Central memory CD8-positive, alpha-beta T cell (primary cell): Measurements from ENCODE around the gene GSTT2B.
A peak's percentile ranks its signal among the peaks of the same experiment; 100 is the strongest.
"Not testable (repeated sequence)": the region's sequence is repeated elsewhere in the genome, so short reads cannot be mapped to it uniquely, and the experiment has no call there.

ENCODE experiments used
- ATAC-seq: fragments of 150-1000 bp; cut with Tn5 transposase; replicated peaks from 2 replicates; pipeline ENCODE4 v1.10.0; 2022; ENCODE audit warnings: mild to moderate bottlenecking, moderate FRiP score, moderate number of reproducible peaks; ENCODE audit not compliant: poor library complexity, severe bottlenecking; ENCODE audit errors: extremely low read depth
- DNase-seq, 2 donors: peaks; one replicate each; pipeline ENCODE4 v3.0.0; 2021; ENCODE audit warnings: low spot score in 2 of 2
- H3K27ac Mint-ChIP-seq: one replicate; pipeline ENCODE4 v1.8.0; 2022; ENCODE audit warnings: low read depth, mild to moderate bottlenecking, moderate library complexity, mixed read lengths
- H3K27me3 Mint-ChIP-seq: one replicate; pipeline ENCODE4 v1.8.0; 2022; ENCODE audit warnings: mixed read lengths
- H3K36me3 Mint-ChIP-seq: one replicate; pipeline ENCODE4 v1.8.0; 2022; ENCODE audit warnings: mild to moderate bottlenecking, moderate library complexity, mixed read lengths; ENCODE audit not compliant: insufficient read depth
- H3K4me1 Mint-ChIP-seq: one replicate; pipeline ENCODE4 v1.8.0; 2022; ENCODE audit warnings: mixed read lengths
- H3K4me3 Mint-ChIP-seq: one replicate; pipeline ENCODE4 v1.8.0; 2022; ENCODE audit warnings: mild to moderate bottlenecking, moderate library complexity, mixed read lengths
- H3K9me3 Mint-ChIP-seq: one replicate; pipeline ENCODE4 v1.8.0; 2022; ENCODE audit warnings: mixed read lengths

Gene GSTT2B

GRCh38 chr22:23961084-23961771 lies at the start of gene GSTT2B:
Gene GSTT2B (minus strand): TSS chr22:23961195. CDS start chr22:23961131, 64 bp downstream.
- not testable (repeated sequence) for DNase-seq, H3K27me3 Mint-ChIP-seq, H3K27ac Mint-ChIP-seq, ATAC-seq, H3K9me3 Mint-ChIP-seq, H3K4me1 Mint-ChIP-seq, H3K4me3 Mint-ChIP-seq, H3K36me3 Mint-ChIP-seq

GRCh38 chr22:24010018-24010391 lies 49.0 kb upstream of the GSTT2B start:
- DNase-seq (no peak), ATAC-seq (no peak)
- Mint-ChIP-seq H3K36me3 (peaks cover 13% of the 10 kb centered on the region), H3K9me3 (no peaks in the 10 kb centered on the region), H3K4me3 (no peak overlapping the region), H3K27ac (peak overlapping the region; percentile 98), H3K4me1 (peaks cover 46% of the 10 kb centered on the region), H3K27me3 (no peaks in the 10 kb centered on the region)

- Mint-ChIP-seq H3K9me3 (no peaks in the 10 kb centered on the region), H3K27ac (no peak overlapping the region), H3K4me1 (peaks cover 41% of the 10 kb centered on the region), H3K36me3 (peaks cover 13% of the 10 kb centered on the region), H3K4me3 (no peak overlapping the region), H3K27me3 (no peaks in the 10 kb centered on the region)
- ATAC-seq (no peak), DNase-seq (no peak)
Observed at GRCh38 chr22:24009227-24010017, 48.4 kb upstream of the GSTT2B start.

- peaks cover 13% of the 10 kb centered on the region for H3K36me3 Mint-ChIP-seq
- H3K4me1 Mint-ChIP-seq: peaks cover 32% of the 10 kb centered on the region
- H3K27me3 Mint-ChIP-seq: no peaks in the 10 kb centered on the region
- no peaks in the 10 kb centered on the region for H3K9me3 Mint-ChIP-seq
- no peak overlapping the region for H3K27ac Mint-ChIP-seq
- ATAC-seq (no peak), DNase-seq (no peak)
- no peak overlapping the region for H3K4me3 Mint-ChIP-seq
Observed at GRCh38 chr22:24008381-24009226, 47.6 kb upstream of the GSTT2B start.

DNA sequence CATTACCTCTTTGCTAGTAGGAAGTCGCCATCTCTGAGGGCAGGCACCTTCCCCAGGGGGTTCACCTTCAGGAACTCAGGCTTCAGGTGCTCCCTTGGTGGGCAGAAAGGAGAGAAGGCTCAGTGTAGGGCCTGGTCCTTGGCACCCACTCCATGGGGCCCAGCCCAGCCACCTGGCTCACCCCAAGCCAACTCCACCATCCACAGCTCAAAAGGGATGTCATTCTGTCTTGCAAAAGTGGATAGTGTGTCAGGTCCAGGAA lies 47.0 kb upstream of the GSTT2B start:
- peaks cover 11% of the 10 kb centered on the region for H3K36me3 Mint-ChIP-seq
- ATAC-seq (no peak), DNase-seq (no peak)
- H3K9me3 Mint-ChIP-seq: no peaks in the 10 kb centered on the region
- H3K4me1 Mint-ChIP-seq: peaks cover 28% of the 10 kb centered on the region
- no peaks in the 10 kb centered on the region for H3K27me3 Mint-ChIP-seq
- H3K27ac Mint-ChIP-seq: no peak overlapping the region
- H3K4me3 Mint-ChIP-seq: no peak overlapping the region

DNA sequence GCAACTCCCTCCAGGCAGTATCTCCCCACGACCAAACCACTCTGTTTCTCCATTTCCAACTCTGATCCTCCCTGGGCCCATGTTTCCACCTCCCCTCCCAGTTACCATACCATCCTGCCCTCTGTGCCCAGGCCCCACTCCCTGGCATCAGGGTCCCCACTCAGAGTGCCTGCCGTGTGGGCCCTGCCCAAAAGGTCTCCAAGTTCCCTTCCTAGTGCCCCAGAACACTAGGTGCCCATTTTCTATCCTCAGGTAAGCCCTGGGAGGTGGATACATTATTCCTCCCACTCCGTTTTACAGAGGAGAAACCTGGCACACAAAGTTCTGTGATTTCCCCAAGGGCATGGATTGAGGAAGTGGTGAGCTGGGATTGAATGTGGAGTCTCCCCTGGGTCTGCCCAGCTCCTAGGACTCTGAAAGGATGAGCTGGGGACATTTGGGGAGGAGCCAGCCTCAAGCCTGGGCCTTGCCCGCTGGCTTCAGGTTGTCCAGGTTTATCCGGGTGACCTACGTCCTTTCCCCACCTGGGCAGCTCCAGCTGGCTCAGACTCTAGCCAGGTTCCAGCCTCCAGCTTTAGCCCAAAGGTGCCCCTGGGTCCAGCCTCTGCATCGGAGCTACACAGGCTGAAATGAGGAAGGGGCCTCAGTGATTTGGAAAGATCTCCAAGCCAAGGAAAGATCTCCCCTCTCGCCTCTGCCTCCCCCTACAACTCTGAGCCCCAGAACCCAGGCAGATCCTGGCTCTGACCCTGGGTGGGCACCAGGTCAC lies 46.4 kb upstream of the GSTT2B start:
- DNase-seq (no peak), ATAC-seq (no peak)
- peaks cover 11% of the 10 kb centered on the region for H3K36me3 Mint-ChIP-seq
- no peaks in the 10 kb centered on the region for H3K9me3 Mint-ChIP-seq
- H3K4me3 Mint-ChIP-seq: no peak overlapping the region
- H3K4me1 Mint-ChIP-seq: peaks cover 26% of the 10 kb centered on the region
- no peak overlapping the region for H3K27ac Mint-ChIP-seq
- H3K27me3 Mint-ChIP-seq: no peaks in the 10 kb centered on the region

GRCh38 chr22:24006914-24007214 lies 45.9 kb upstream of the GSTT2B start:
- DNase-seq: no peak
- peaks cover 5% of the 10 kb centered on the region for H3K27me3 Mint-ChIP-seq
- H3K4me1 Mint-ChIP-seq: peaks cover 23% of the 10 kb centered on the region
- H3K9me3 Mint-ChIP-seq: no peaks in the 10 kb centered on the region
- ATAC-seq: no peak
- peaks cover 11% of the 10 kb centered on the region for H3K36me3 Mint-ChIP-seq
- H3K4me3 Mint-ChIP-seq: no peak overlapping the region
- no peak overlapping the region for H3K27ac Mint-ChIP-seq

DNA sequence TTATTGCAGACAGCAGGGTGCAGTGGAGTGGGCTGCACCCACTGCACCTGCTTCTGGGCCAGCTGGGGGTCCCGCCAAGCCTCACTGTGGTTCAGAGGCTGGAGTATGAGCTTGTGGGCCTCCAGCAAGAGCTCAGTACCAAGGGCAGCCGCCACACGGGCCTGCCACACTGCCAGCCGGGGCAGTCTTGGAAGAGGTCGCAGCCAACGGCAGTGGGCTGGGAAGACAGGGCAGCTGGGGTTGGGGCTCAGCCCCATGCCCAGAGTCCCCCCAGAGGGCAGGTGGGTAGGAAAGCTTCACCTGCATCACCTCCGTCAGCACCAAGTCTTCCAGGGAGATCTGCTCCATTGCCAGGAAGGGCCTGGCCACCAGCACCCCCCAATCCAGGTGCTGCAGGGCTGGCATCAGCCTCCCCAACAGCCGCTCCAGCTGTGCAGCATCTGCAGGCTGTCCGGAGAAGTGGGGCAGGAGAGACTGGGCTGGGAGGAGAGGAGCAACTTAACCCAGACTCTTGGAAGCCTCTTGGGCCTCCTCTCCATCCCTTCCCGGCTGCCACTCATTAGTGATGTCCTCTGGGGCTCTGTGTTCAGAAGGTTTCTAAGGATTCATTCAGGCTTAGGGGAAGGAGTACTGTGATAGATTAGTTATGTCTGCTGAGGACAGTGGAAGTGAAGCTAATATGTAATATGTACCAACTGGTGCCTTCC lies 45.4 kb upstream of the GSTT2B start:
- peaks cover 18% of the 10 kb centered on the region for H3K4me1 Mint-ChIP-seq
- no peak overlapping the region for H3K27ac Mint-ChIP-seq
- no peaks in the 10 kb centered on the region for H3K9me3 Mint-ChIP-seq
- DNase-seq (no peak), ATAC-seq (no peak)
- peaks cover 10% of the 10 kb centered on the region for H3K27me3 Mint-ChIP-seq
- H3K4me3 Mint-ChIP-seq: no peak overlapping the region
- peaks cover 7% of the 10 kb centered on the region for H3K36me3 Mint-ChIP-seq

DNA sequence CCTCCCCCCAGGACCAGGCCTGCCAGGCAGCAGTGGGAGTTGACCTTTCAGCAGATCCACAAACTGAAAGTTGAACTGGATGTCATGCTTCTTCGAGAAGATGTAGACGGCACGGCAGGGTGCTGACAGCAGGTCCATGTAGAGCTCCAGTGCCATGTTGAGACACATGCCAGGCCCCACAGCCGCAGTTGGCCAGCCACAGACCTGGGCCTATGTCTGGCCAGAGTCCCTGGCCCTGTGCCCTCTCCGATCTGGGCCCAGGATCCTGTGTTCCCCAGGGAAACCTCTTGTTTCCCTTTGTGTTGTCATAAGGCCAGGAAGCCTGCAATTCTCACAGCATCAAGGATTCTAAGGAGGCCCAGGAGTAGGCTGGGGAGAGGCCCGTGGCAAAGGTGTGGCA lies 44.2 kb upstream of the GSTT2B start, which contains the start of gene GSTT4:
TSS of gene GSTT4 (minus strand) at position 253 of the 400 bp plus-strand sequence. CDS start at position 156, 97 bp downstream.
- Mint-ChIP-seq H3K27me3 (peaks cover 11% of the 10 kb centered on the region), H3K4me1 (peaks cover 6% of the 10 kb centered on the region), H3K36me3 (no peaks in the 10 kb centered on the region), H3K4me3 (no peak within 1 kb of the TSS), H3K27ac (no peak within 1 kb of the TSS), H3K9me3 (no peaks in the 10 kb centered on the region)
- DNase-seq (no peak), ATAC-seq (no peak)

GRCh38 chr22:24003887-24004286 lies 42.9 kb upstream of the GSTT2B start:
- ATAC-seq: no peak
- Mint-ChIP-seq H3K27ac (no peak overlapping the region), H3K9me3 (no peaks in the 10 kb centered on the region), H3K36me3 (no peaks in the 10 kb centered on the region), H3K27me3 (peaks cover 11% of the 10 kb centered on the region), H3K4me1 (no peaks in the 10 kb centered on the region), H3K4me3 (no peak overlapping the region)
- DNase-seq: no peak

- DNase-seq: no peak
- peaks cover 11% of the 10 kb centered on the region for H3K27me3 Mint-ChIP-seq
- H3K27ac Mint-ChIP-seq: no peak overlapping the region
- no peaks in the 10 kb centered on the region for H3K9me3 Mint-ChIP-seq
- no peaks in the 10 kb centered on the region for H3K36me3 Mint-ChIP-seq
- no peak for ATAC-seq
- H3K4me3 Mint-ChIP-seq: no peak overlapping the region
- no peaks in the 10 kb centered on the region for H3K4me1 Mint-ChIP-seq
Observed at GRCh38 chr22:24002851-24003250, 41.9 kb upstream of the GSTT2B start.

GRCh38 chr22:24002272-24002671 lies 41.3 kb upstream of the GSTT2B start:
- DNase-seq (no peak), ATAC-seq (no peak)
- Mint-ChIP-seq H3K9me3 (no peaks in the 10 kb centered on the region), H3K27ac (no peak overlapping the region), H3K4me3 (no peak overlapping the region), H3K36me3 (no peaks in the 10 kb centered on the region), H3K27me3 (peaks cover 11% of the 10 kb centered on the region), H3K4me1 (no peaks in the 10 kb centered on the region)
